HG02678 (cell line): ENCODE measurements around the gene S100A9.
"Not testable (repeated sequence)": the region's sequence is repeated elsewhere in the genome, so short reads cannot be mapped to it uniquely, and the experiment has no call there.

Experiments used
- ATAC-seq: cut with Tn5 transposase; IDR thresholded peaks from one replicate; pipeline ENCODE4 v1.9.1; 2021; ENCODE audit warnings: mild to moderate bottlenecking, moderate library complexity; ENCODE audit not compliant: unreplicated experiment

Gene S100A9

DNA sequence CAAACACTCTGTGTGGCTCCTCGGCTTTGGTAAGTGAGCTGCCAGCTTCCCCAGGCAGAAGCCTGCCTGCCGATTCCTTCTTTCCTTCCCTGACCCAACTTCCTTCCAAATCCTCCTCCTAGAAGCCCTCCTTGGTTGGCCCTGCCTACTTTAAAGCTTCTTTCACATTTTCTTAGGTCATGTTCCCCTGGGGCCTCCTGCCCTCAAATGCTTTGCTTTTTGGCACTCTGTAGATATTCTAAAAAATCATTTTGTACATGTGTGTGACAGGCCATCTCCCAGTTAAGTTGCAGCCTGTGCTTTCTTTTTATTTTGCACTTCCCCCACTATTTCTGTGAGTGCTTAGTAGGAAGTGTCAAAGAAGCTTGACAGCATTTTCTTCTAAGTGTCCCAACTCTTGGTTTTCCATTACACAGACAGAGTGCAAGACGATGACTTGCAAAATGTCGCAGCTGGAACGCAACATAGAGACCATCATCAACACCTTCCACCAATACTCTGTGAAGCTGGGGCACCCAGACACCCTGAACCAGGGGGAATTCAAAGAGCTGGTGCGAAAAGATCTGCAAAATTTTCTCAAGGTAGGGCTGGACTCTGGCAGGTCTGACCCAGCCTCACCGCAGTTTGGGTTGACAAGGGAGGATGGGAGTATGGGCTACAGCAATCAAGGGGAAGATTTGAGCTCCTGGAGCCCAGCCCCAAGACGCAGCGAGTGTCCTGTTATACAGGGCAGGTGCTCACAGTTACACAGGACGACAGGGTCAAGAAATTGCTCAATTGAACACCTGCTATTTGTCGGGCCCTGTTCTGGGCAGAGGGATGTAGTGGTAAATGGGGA lies at the start of gene S100A9:
Gene S100A9 (plus strand): TSS at position 2 of the 838 bp plus-strand sequence. CDS start 430 bp downstream, at position 432.
- ATAC-seq: no peak

GRCh38 chr1:153308540-153308939 lies 49.1 kb upstream of the S100A9 start:
- ATAC-seq: no peak

DNA sequence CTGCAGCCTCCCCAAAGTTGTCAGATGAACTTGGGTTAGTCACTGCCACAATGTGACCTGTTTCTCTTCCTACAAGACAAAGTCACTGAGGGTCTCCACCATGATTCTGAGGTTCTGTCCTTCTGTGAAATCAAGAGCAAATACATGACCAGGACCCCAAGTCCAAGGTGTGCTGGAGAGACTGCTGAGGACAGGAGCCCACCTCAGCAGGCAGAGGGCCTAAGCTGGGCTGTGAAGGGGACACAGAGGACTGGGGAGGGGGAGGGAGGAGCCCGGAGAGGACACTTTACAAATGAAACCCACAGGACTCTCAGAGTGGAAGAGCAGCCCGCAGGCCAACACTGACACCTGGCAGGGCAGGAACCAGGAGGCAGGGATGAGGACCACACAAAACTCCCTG lies 48.2 kb upstream of the S100A9 start:
- no peak for ATAC-seq

DNA sequence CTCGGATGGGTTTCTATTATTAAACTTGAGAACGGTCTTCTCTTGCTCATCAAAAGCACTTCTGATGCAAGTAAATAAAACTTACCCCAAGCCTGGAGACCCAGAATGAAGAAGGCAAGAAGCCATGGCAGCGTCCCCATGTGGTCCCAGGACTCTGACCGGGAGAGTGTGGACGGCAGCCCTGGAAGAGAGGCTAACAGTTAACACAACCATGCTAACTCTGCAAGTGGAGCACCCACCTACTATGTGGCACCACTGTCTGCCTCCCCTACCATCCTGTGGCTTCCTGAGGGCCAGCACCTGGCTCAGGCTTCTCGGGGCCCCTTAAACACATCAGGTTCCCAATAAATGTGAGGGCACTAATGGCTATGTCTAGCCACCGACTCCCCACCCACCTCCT lies 47.1 kb upstream of the S100A9 start:
- ATAC-seq: no peak

DNA sequence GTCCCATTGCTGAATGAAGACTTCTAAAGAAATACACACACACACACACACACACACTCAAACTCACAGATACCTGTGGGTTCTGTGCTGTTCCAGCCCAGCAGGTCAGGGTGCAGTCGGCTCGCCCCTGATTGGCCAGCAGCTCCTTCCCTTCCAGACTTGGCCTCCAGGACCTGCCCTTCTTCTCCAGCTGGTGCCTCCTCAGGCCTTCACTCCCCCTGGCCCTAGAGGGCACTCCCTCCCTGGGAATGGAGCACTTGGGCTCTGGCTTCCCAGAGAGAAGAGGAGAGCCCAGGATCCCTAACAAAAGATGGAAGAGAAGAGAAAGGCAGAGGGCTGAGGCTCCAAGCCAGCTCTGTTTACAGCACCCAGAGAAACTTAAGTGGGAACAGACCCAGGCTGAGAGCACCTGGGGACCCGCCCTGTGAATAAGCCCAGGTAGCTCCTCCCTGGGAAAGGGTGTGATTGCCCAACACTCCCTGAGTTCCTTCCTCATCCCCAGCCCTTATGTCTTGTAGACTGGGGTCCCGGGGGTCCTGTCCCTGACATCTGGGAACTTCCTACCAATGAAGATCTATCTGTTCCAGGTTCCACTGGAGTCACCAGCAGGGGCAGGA lies 45.0 kb upstream of the S100A9 start, which contains the start of gene PGLYRP3:
Gene PGLYRP3 (minus strand): TSS at position 383 of the 617 bp plus-strand sequence. CDS start 2,287 bp downstream, outside the sequence.
- ATAC-seq: no peak

- no peak for ATAC-seq
These were observed 44.4 kb upstream of the S100A9 start for GRCh38 chr1:153313288-153313687.

DNA sequence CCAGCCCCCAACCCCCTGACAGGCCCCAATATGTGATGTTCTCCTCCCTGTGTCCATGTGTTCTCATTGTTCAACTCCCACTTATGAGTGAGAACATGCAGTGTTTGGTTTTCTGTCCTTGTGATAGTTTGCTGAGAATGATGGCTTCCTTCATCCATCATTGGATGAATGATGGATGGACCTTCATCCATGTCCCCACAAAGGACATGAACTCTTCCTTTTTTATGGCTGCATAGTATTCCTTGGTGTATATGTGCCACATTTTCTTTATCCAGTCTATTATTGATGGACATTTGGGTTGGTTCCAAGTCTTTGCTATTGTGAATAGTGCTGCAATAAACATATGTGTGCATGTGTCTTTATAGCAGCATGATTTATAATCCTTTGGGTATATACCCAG lies 43.3 kb upstream of the S100A9 start:
- not testable (repeated sequence) for ATAC-seq

DNA sequence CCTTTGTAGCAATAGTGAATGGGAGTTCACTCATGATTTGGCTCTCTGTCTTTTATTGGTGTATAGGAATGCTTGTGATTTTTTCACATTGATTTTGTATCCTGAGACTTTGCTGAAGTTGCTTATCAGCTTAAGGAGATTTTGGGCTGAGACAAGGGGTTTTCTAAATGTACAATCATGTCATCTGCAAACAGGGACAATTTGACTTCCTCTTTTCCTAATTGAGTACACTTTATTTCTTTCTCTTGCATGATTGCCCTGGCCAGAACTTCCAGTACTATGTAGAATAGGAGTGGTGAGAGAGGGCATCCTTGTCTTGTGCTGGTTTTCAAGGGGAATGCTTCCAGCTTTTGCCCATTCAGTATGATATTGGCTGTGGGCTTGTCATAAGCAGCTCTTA lies 41.6 kb upstream of the S100A9 start:
- not testable (repeated sequence) for ATAC-seq

- not testable (repeated sequence) for ATAC-seq
These were observed 39.5 kb upstream of the S100A9 start for GRCh38 chr1:153318145-153318544.

- no peak for ATAC-seq
These were observed 35.1 kb upstream of the S100A9 start for GRCh38 chr1:153322568-153322967.

- ATAC-seq: no peak
These were observed 32.7 kb upstream of the S100A9 start for GRCh38 chr1:153324912-153325311.

DNA sequence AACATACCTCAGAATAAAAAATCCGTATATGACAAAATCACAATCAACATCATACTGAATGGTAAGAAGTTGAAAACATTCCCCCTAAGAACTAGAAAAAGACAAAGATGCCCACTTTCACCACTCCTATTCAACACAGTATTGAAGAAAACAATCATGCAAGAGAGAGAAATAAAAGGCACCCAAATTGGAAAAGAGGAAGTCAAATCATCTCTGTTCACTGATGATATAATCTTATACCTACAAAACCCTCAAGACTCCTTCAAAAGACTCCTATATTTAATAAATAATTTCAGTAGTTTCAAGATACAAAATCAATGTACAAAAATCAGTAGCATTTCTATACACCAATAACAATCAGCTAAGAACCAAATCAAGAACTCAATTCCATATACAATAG lies 23.8 kb upstream of the S100A9 start:
- no peak for ATAC-seq

- ATAC-seq: no peak
These were observed 21.0 kb upstream of the S100A9 start for GRCh38 chr1:153336650-153337049.

- ATAC-seq: no peak
These were observed 19.4 kb upstream of the S100A9 start for GRCh38 chr1:153337980-153338853.

GRCh38 chr1:153339802-153340201 lies 17.9 kb upstream of the S100A9 start:
- no peak for ATAC-seq

GRCh38 chr1:153340356-153340755 lies 17.3 kb upstream of the S100A9 start:
- no peak for ATAC-seq

DNA sequence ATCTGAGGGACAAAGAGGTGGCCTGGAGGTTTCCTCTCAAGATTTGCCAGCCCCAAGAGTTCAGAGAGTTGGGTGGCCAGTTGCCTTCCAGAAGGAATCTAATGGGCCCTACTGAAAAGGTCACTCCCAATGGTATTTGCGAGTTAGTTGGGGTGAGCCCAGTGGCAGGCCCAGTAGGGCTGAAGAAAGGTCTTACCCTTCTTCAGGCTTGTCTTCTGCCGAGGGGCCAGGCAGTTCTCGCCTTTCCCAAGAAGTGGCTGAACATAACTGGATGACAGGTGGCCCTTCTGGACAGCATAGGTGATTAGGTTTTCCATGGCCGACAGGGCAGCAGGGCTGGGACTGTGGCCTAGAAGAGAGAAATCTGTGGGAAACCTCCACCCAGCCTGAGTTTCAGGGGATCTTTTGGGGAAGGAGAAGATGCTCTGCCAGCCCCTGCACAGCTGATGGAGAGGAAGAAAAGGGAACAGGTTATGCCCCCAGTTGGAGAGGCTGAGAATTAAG lies 16.2 kb upstream of the S100A9 start:
- ATAC-seq: no peak

- no peak for ATAC-seq
These were observed 15.5 kb upstream of the S100A9 start for GRCh38 chr1:153342178-153342577.

- ATAC-seq: no peak
These were observed 14.5 kb upstream of the S100A9 start for GRCh38 chr1:153343040-153343681.
